Measurements from ENCODE around the gene PYROXD2. TPM values are rescaled to one million over a fixed set of nuclear protein-coding genes. Genes with fewer than 3 reads are reported as not detected.

The PYROXD2 gene
- total RNA-seq, 1 experiment from 2014 or later: 2.2 TPM

GRCh38 chr10:98365406-98366061, 49.4 kb downstream of the PYROXD2 start:
- no peak for TF ChIP-seq CTCF (IDR thresholded peaks at IDR 0.05; ENCODE audit: insufficient read depth in 1 of 2, low read depth in 1 of 2, low read length in 1 of 2, severe bottlenecking in 1 of 2, unreplicated experiment in 1 of 2)
- no peak overlapping the region for H3K4me3 Mint-ChIP-seq (ENCODE audit: unreplicated experiment)
- H3K4me3 ChIP-seq (ENCODE audit: low read depth, low read length): no peak overlapping the region
- no peaks in the 10 kb centered on the region for H3K36me3 ChIP-seq (ENCODE audit: control insufficient read depth, insufficient read depth, low read length)
- peaks cover 10% of the 10 kb centered on the region for H3K27me3 Mint-ChIP-seq (ENCODE audit: insufficient read depth, unreplicated experiment)
- no TSS peak for BruUV-seq (replicated peaks)
- intact Hi-C loops (cut with micrococcal nuclease; ENCODE audit: unreplicated experiment): no loop called here
- ChIA-PET CTCF (no interaction called here), POLR2A (no interaction called here)
- H3K9me3 Mint-ChIP-seq (ENCODE audit: unreplicated experiment): no peaks in the 10 kb centered on the region
- H3K9me3 ChIP-seq: no peaks in the 10 kb centered on the region
- H3K4me1 Mint-ChIP-seq (ENCODE audit: low read depth, unreplicated experiment): peaks cover 10% of the 10 kb centered on the region
- no peaks in the 10 kb centered on the region for H3K36me3 Mint-ChIP-seq (ENCODE audit: insufficient read depth, unreplicated experiment)
- DNase-seq: no peak
- H3K4me1 ChIP-seq: peaks cover 8% of the 10 kb centered on the region
- H3K27ac Mint-ChIP-seq (ENCODE audit: unreplicated experiment): no peak overlapping the region
- H3K27me3 ChIP-seq (replicated peaks; ENCODE audit: control insufficient read depth, insufficient read depth, low read length): no peaks in the 10 kb centered on the region

GRCh38 chr10:98364432-98365102, 50.4 kb downstream of the PYROXD2 start:
- Mint-ChIP-seq H3K36me3 (ENCODE audit: insufficient read depth, unreplicated experiment) (no peaks in the 10 kb centered on the region), H3K9me3 (ENCODE audit: unreplicated experiment) (no peaks in the 10 kb centered on the region), H3K27me3 (ENCODE audit: insufficient read depth, unreplicated experiment) (peaks cover 8% of the 10 kb centered on the region), H3K4me1 (ENCODE audit: low read depth, unreplicated experiment) (peaks cover 10% of the 10 kb centered on the region), H3K27ac (ENCODE audit: unreplicated experiment) (no peak overlapping the region), H3K4me3 (ENCODE audit: unreplicated experiment) (no peak overlapping the region)
- ChIA-PET POLR2A (no interaction called here), CTCF (no interaction called here)
- H3K9me3 ChIP-seq: no peaks in the 10 kb centered on the region
- no peak for TF ChIP-seq CTCF (IDR thresholded peaks at IDR 0.05; ENCODE audit: insufficient read depth in 1 of 2, low read depth in 1 of 2, low read length in 1 of 2, severe bottlenecking in 1 of 2, unreplicated experiment in 1 of 2)
- no peaks in the 10 kb centered on the region for H3K36me3 ChIP-seq (ENCODE audit: control insufficient read depth, insufficient read depth, low read length)
- intact Hi-C loops (cut with micrococcal nuclease; ENCODE audit: unreplicated experiment): no loop called here
- no peaks in the 10 kb centered on the region for H3K27me3 ChIP-seq (replicated peaks; ENCODE audit: control insufficient read depth, insufficient read depth, low read length)
- no TSS peak for BruUV-seq (replicated peaks)
- H3K4me3 ChIP-seq (ENCODE audit: low read depth, low read length): no peak overlapping the region
- H3K4me1 ChIP-seq: peaks cover 8% of the 10 kb centered on the region
- no peak for DNase-seq

- Mint-ChIP-seq H3K27me3 (ENCODE audit: insufficient read depth, unreplicated experiment) (peaks cover 2% of the 10 kb centered on the region), H3K9me3 (ENCODE audit: unreplicated experiment) (no peaks in the 10 kb centered on the region), H3K4me3 (ENCODE audit: unreplicated experiment) (no peak overlapping the region), H3K4me1 (ENCODE audit: low read depth, unreplicated experiment) (peaks cover 10% of the 10 kb centered on the region), H3K27ac (ENCODE audit: unreplicated experiment) (no peak overlapping the region), H3K36me3 (ENCODE audit: insufficient read depth, unreplicated experiment) (no peaks in the 10 kb centered on the region)
- ChIA-PET POLR2A (no interaction called here), CTCF (no interaction called here)
- Histone ChIP-seq H3K27me3 (replicated peaks; ENCODE audit: control insufficient read depth, insufficient read depth, low read length) (no peaks in the 10 kb centered on the region), H3K4me3 (ENCODE audit: low read depth, low read length) (no peak overlapping the region), H3K4me1 (peaks cover 8% of the 10 kb centered on the region), H3K9me3 (no peaks in the 10 kb centered on the region), H3K36me3 (ENCODE audit: control insufficient read depth, insufficient read depth, low read length) (no peaks in the 10 kb centered on the region)
- intact Hi-C loops (cut with micrococcal nuclease; ENCODE audit: unreplicated experiment): no loop called here
- DNase-seq: peak in 1 of 2 experiments; percentile 40
- TF ChIP-seq CTCF (IDR thresholded peaks at IDR 0.05; ENCODE audit: insufficient read depth in 1 of 2, low read depth in 1 of 2, low read length in 1 of 2, severe bottlenecking in 1 of 2, unreplicated experiment in 1 of 2): no peak
- no TSS peak for BruUV-seq (replicated peaks)
Observed at GRCh38 chr10:98363220-98363619, 51.8 kb downstream of the PYROXD2 start.

Measured in Caco-2 (cell line).